GM23248 (cell line): ENCODE results near the gene DYSF. TPM values are rescaled to one million over a fixed set of nuclear protein-coding genes. Genes with fewer than 3 reads are reported as not detected.

Experiments
- DNase-seq: peaks from one replicate; pipeline ENCODE4 v3.0.0-alpha.2; 2015
- H2AFZ ChIP-seq: fragments of 200-600 bp; sonication (generic); 2 replicates; pipeline ENCODE4 v1.6.1; 2016; ENCODE audit warnings: antibody characterized with exemption
- H3F3A ChIP-seq: fragments of 200-600 bp; sonication (generic); 2 replicates; pipeline ENCODE4 v1.6.1; 2016; ENCODE audit warnings: mild to moderate bottlenecking, antibody characterized with exemption, mixed run types; ENCODE audit not compliant: insufficient read depth
- H3K27ac ChIP-seq: fragments of 200-600 bp; sonication (generic); 2 replicates; pipeline ENCODE4 v1.5.1; 2016; ENCODE audit warnings: mild to moderate bottlenecking
- H3K27me3 ChIP-seq: fragments of 200-600 bp; sonication (generic); replicated peaks from 2 replicates; pipeline ENCODE4 v1.6.1; 2016; ENCODE audit warnings: mild to moderate bottlenecking; ENCODE audit not compliant: insufficient read depth
- H3K36me3 ChIP-seq: fragments of 200-600 bp; sonication (generic); 2 replicates; pipeline ENCODE4 v1.6.1; 2016; ENCODE audit warnings: low read depth, mild to moderate bottlenecking
- H3K4me1 ChIP-seq: fragments of 200-600 bp; sonication (generic); 2 replicates; pipeline ENCODE4 v1.6.1; 2016; ENCODE audit warnings: mild to moderate bottlenecking; ENCODE audit not compliant: insufficient read depth
- H3K4me2 ChIP-seq: fragments of 200-600 bp; sonication (generic); one replicate; pipeline ENCODE4 v1.6.1; 2016; ENCODE audit warnings: mild to moderate bottlenecking; ENCODE audit not compliant: unreplicated experiment
- H3K4me3 ChIP-seq: fragments of 200-600 bp; sonication (generic); 2 replicates; pipeline ENCODE4 v1.5.1; 2016; ENCODE audit warnings: mild to moderate bottlenecking
- H3K79me2 ChIP-seq: fragments of 200-600 bp; sonication (generic); 2 replicates; pipeline ENCODE4 v1.6.1; 2016; ENCODE audit warnings: mild to moderate bottlenecking; ENCODE audit not compliant: insufficient read depth
- H3K9ac ChIP-seq: fragments of 200-600 bp; sonication (generic); 2 replicates; pipeline ENCODE4 v1.6.1; 2016; ENCODE audit warnings: mild to moderate bottlenecking
- H3K9me2 ChIP-seq: fragments of 200-600 bp; sonication (generic); 2 replicates; pipeline ENCODE4 v1.6.1; 2016; ENCODE audit warnings: mixed run types, mild to moderate bottlenecking, moderate library complexity; ENCODE audit not compliant: insufficient read depth
- H3K9me3 ChIP-seq: fragments of 200-600 bp; sonication (generic); one replicate; pipeline ENCODE4 v1.6.1; 2017; ENCODE audit warnings: low read depth
- H4K20me1 ChIP-seq: fragments of 200-600 bp; sonication (generic); 2 replicates; pipeline ENCODE4 v1.6.0; 2016; ENCODE audit not compliant: insufficient read depth
- EZH2 ChIP-seq: fragments of 200-600 bp; sonication (generic); IDR thresholded peaks from 2 replicates; pipeline ENCODE4 v1.6.1; 2018; ENCODE audit warnings: antibody characterized with exemption, mild to moderate bottlenecking; ENCODE audit not compliant: insufficient read depth, poor library complexity, severe bottlenecking
- EZH2phosphoT487 ChIP-seq: fragments of 200-600 bp; sonication (generic); IDR thresholded peaks from 2 replicates; pipeline ENCODE4 v1.6.1; 2018; ENCODE audit warnings: antibody characterized with exemption, moderate library complexity, mild to moderate bottlenecking, low read depth; ENCODE audit not compliant: insufficient read depth
- WGBS, 2 experiments: methylation state at CpG; one replicate each; pipeline ENCODE4 v1.1.6; 2015 to 2017; ENCODE audit warnings: low lambda C conversion rate in 2 of 2, low coverage in 1 of 2; ENCODE audit errors: missing lambda C conversion rate in 2 of 2; 5-methylcytosine and 5-hydroxymethylcytosine counted together
- in situ Hi-C: fragments of 300-500 bp; cut with MboI; formaldehyde crosslinking; loops from 2 replicates; pipeline ENCODE4 v1.15.0; 2020
- polyA plus RNA-seq: library from polyadenylated mRNA; unstranded; fragments of >200 nt; fragmentation: Nextera tagmentation; extraction: Ambion mirVana; gene quantifications from 2 replicates; pipeline ENCODE4 v1.2.1, GENCODE V29; 2016
- total RNA-seq: library from RNA; depleted of rRNA; stranded (reverse); fragments of >200 nt; shearing (Covaris generic); gene quantifications from 2 replicates; pipeline ENCODE4 v1.2.3, GENCODE V29; 2014

Gene DYSF
- total and polyA plus RNA-seq, 2 experiments from 2014 or later = 0.25 to 0.54 TPM

- H2AFZ ChIP-seq = no peak overlapping the region
- no peak for TF ChIP-seq EZH2
- TF ChIP-seq EZH2phosphoT487 = no peak
- no peak for DNase-seq
- H3K4me2 ChIP-seq = no peak overlapping the region
- H3K27me3 ChIP-seq = no peaks in the 10 kb centered on the region; the same call in 1 of the 2 replicates
- H3K79me2 ChIP-seq = no peaks in the 10 kb centered on the region
- H3K36me3 ChIP-seq = no peaks in the 10 kb centered on the region
- H3K9me3 ChIP-seq = no peaks in the 10 kb centered on the region
- no peaks in the 10 kb centered on the region for H3K9me2 ChIP-seq
- no peaks in the 10 kb centered on the region for H3F3A ChIP-seq
- no peaks in the 10 kb centered on the region for H3K4me1 ChIP-seq
- in situ Hi-C loops = no loop called here
- WGBS, 2 experiments = 63 to 69% methylated on average over 11 of the region's 11 CpGs
- no peaks in the 10 kb centered on the region for H4K20me1 ChIP-seq
- H3K4me3 ChIP-seq = no peak overlapping the region
- no peak overlapping the region for H3K9ac ChIP-seq
- H3K27ac ChIP-seq = no peak overlapping the region
Observed at GRCh38 chr2:71664161-71664560, 210.8 kb downstream of the DYSF start.

- H3F3A ChIP-seq = no peaks in the 10 kb centered on the region
- no peak overlapping the region for H3K4me3 ChIP-seq
- H3K27me3 ChIP-seq = no peaks in the 10 kb centered on the region; the same call in 1 of the 2 replicates
- H3K79me2 ChIP-seq = no peaks in the 10 kb centered on the region
- H3K36me3 ChIP-seq = no peaks in the 10 kb centered on the region
- TF ChIP-seq EZH2 (no peak), EZH2phosphoT487 (no peak)
- no peak overlapping the region for H3K27ac ChIP-seq
- DNase-seq = peak; percentile 20
- no peak overlapping the region for H2AFZ ChIP-seq
- no peak overlapping the region for H3K9ac ChIP-seq
- H3K9me2 ChIP-seq = no peaks in the 10 kb centered on the region
- no peaks in the 10 kb centered on the region for H3K4me1 ChIP-seq
- H3K9me3 ChIP-seq = no peaks in the 10 kb centered on the region
- WGBS, 2 experiments = 83 to 85% methylated on average over 11 of the region's 11 CpGs
- in situ Hi-C loops = no loop called here
- no peak overlapping the region for H3K4me2 ChIP-seq
- no peaks in the 10 kb centered on the region for H4K20me1 ChIP-seq
Observed at GRCh38 chr2:71665168-71666093, 212.1 kb downstream of the DYSF start.

- H3K9me3 ChIP-seq = no peaks in the 10 kb centered on the region
- no peak overlapping the region for H2AFZ ChIP-seq
- H3K79me2 ChIP-seq = no peaks in the 10 kb centered on the region
- H4K20me1 ChIP-seq = no peaks in the 10 kb centered on the region
- H3K27me3 ChIP-seq = no peaks in the 10 kb centered on the region
- no peaks in the 10 kb centered on the region for H3K36me3 ChIP-seq
- no peak overlapping the region for H3K27ac ChIP-seq
- TF ChIP-seq EZH2phosphoT487 (no peak), EZH2 (no peak)
- WGBS, 2 experiments = 81 to 85% methylated on average over 5 of the region's 5 CpGs
- H3K4me3 ChIP-seq = no peak overlapping the region
- no peaks in the 10 kb centered on the region for H3F3A ChIP-seq
- DNase-seq = no peak
- no peak overlapping the region for H3K9ac ChIP-seq
- H3K4me1 ChIP-seq = no peaks in the 10 kb centered on the region
- H3K4me2 ChIP-seq = no peak overlapping the region
- H3K9me2 ChIP-seq = no peaks in the 10 kb centered on the region
- in situ Hi-C loops = no loop called here
Observed at GRCh38 chr2:71666094-71666474, 212.7 kb downstream of the DYSF start.

GRCh38 chr2:71667256-71668182 lies 214.2 kb downstream of the DYSF start:
- Histone ChIP-seq H3K27ac (no peak overlapping the region), H2AFZ (no peak overlapping the region), H3K4me1 (no peaks in the 10 kb centered on the region), H3K9ac (no peak overlapping the region), H3F3A (no peaks in the 10 kb centered on the region), H3K9me2 (no peaks in the 10 kb centered on the region), H3K9me3 (no peaks in the 10 kb centered on the region), H4K20me1 (no peaks in the 10 kb centered on the region), H3K36me3 (no peaks in the 10 kb centered on the region), H3K4me2 (no peak overlapping the region), H3K79me2 (no peaks in the 10 kb centered on the region), H3K27me3 (no peaks in the 10 kb centered on the region), H3K4me3 (no peak overlapping the region)
- in situ Hi-C loops = no loop called here
- DNase-seq = no peak
- TF ChIP-seq EZH2phosphoT487 (no peak), EZH2 (no peak)
- 73 to 75% methylated on average over 15 of the region's 15 CpGs for WGBS, 2 experiments
